Measurements from ENCODE around the gene CARM1.

DNA sequence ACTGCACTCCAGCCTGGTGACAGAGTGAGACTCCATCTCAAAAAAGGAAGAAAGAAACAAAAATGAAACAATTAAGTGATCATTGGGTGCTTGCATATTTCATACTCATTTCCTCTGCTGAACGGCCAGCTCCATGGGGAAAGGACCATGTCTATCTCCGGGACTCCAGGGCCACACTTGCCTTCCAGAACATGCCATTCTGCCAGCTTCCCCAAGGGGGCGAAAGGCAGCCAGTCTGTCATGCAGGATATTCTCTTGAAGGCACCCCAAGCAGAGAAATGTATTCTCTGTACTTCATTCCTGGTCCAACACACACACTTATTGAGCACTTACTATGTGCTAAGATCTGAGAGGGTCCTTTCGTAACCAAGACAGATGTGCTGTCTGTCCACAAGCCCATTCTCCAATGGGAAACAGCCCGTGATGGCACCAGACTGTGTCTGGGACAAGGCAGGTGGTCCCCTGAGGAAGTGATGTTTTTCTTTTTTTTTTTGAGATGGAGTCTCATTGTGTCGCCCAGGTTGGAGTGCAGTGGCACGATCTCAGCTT, 10.2 kb upstream of the CARM1 start:
- TF ChIP-seq, protein P1, sequence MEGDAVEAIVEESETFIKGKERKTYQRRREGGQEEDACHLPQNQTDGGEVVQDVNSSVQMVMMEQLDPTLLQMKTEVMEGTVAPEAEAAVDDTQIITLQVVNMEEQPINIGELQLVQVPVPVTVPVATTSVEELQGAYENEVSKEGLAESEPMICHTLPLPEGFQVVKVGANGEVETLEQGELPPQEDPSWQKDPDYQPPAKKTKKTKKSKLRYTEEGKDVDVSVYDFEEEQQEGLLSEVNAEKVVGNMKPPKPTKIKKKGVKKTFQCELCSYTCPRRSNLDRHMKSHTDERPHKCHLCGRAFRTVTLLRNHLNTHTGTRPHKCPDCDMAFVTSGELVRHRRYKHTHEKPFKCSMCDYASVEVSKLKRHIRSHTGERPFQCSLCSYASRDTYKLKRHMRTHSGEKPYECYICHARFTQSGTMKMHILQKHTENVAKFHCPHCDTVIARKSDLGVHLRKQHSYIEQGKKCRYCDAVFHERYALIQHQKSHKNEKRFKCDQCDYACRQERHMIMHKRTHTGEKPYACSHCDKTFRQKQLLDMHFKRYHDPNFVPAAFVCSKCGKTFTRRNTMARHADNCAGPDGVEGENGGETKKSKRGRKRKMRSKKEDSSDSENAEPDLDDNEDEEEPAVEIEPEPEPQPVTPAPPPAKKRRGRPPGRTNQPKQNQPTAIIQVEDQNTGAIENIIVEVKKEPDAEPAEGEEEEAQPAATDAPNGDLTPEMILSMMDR (IDR thresholded peaks at IDR 0.05) = no peak
- no peak for TF ChIP-seq CBX2 (IDR thresholded peaks at IDR 0.05; ENCODE audit: borderline replicate concordance, low read depth)
- no peak for TF ChIP-seq MAFK (IDR thresholded peaks at IDR 0.05; ENCODE audit: partially characterized antibody)
- no peak for TF ChIP-seq RFX5 (IDR thresholded peaks at IDR 0.05)
- TF ChIP-seq, protein P2, sequence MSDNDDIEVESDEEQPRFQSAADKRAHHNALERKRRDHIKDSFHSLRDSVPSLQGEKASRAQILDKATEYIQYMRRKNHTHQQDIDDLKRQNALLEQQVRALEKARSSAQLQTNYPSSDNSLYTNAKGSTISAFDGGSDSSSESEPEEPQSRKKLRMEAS (IDR thresholded peaks at IDR 0.05) = no peak

Measured in A549 (cell line).